Measurements from ENCODE around the gene UBASH3A.

DNA sequence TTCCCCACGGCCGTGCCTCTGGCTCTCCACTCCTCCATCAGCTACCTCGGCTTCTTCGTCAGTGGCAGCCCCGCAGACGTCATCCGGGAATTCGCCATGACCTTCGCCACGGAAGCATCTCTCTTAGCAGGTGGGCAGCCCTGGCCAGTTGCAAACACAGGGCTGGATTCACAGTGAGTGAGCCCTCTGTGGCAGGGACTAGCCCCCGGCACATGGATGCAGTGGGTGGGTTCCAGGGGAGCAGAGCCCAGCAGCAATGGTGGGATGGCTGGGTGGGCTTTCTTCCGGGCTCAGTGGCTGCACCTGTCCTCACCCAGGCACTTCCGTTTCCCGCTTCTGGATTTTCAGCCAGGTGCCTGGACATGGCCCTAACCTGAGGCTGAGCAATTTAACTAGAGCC, 9.4 kb downstream of the UBASH3A start:
- TF ChIP-seq, protein P1, sequence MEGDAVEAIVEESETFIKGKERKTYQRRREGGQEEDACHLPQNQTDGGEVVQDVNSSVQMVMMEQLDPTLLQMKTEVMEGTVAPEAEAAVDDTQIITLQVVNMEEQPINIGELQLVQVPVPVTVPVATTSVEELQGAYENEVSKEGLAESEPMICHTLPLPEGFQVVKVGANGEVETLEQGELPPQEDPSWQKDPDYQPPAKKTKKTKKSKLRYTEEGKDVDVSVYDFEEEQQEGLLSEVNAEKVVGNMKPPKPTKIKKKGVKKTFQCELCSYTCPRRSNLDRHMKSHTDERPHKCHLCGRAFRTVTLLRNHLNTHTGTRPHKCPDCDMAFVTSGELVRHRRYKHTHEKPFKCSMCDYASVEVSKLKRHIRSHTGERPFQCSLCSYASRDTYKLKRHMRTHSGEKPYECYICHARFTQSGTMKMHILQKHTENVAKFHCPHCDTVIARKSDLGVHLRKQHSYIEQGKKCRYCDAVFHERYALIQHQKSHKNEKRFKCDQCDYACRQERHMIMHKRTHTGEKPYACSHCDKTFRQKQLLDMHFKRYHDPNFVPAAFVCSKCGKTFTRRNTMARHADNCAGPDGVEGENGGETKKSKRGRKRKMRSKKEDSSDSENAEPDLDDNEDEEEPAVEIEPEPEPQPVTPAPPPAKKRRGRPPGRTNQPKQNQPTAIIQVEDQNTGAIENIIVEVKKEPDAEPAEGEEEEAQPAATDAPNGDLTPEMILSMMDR (IDR thresholded peaks at IDR 0.05): no peak
- TF ChIP-seq POLR2AphosphoS5 (IDR thresholded peaks at IDR 0.05; ENCODE audit: insufficient read depth in 1 of 2, low read depth in 1 of 2): no peak
